Measurements from ENCODE around the gene LGALS8.

DNA sequence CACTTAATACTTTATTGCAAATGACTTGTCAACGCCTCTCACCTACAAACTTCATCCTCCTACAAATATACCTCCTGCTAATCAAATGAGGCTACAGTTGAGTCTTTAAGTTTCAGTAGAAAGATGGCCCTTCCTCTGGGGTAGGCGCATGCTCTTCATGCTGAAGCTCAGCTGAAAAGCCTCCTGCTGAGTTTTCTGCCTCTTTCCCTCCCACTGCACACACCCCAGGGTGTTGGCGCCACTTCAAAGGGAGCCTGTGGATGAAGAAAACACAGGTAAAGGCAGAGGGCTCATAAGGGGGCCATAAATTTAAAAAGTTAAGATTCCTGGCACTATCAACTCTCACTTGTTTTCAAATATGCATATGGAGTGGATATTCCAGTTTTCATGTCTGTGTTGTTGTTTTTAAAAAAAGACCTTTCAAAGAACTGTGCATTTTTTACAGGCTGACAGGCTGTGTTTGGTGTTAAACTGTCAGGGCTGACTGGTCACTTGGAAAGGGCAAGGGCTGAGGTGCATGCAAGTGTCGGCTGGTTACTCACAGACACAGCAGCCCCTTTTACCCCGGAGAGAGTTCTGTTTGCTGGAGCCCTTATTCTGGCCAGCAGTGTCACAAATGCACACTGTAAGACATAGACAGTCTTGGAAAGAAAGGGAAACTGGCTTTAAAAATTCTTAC is 42.9 kb upstream of the LGALS8 start:
- TF ChIP-seq CTCF (IDR thresholded peaks at IDR 0.05) (no peak), POLR2A (IDR thresholded peaks at IDR 0.05) (no peak), EP300 (IDR thresholded peaks at IDR 0.05) (no peak), POLR2AphosphoS5 (IDR thresholded peaks at IDR 0.05) (no peak)
